Naive thymus-derived CD4-positive, alpha-beta T cell (primary cell): ENCODE data around the gene MPPE1. TPM values are rescaled to one million over a fixed set of nuclear protein-coding genes. Genes with fewer than 3 reads are reported as not detected.
"Not testable (repeated sequence)": the region's sequence is repeated elsewhere in the genome, so short reads cannot be mapped to it uniquely, and the experiment has no call there.

Source experiments
- ATAC-seq: fragments of 150-1000 bp; cut with Tn5 transposase; 2 replicates; pipeline ENCODE4 v1.10.0; 2021; ENCODE audit warnings: mild to moderate bottlenecking, moderate library complexity
- CTCF ChIA-PET: fragments of 350-600 bp; sonication (Branson Sonifier 250); formaldehyde crosslinking; loops from one replicate; lab custom pipeline; 2021; ENCODE audit warnings: antibody characterized with exemption; lab: Charles Lee
- POLR2A ChIA-PET: fragments of 350-600 bp; sonication (Branson Sonifier 250); formaldehyde crosslinking; loops from one replicate; lab custom pipeline; 2021; ENCODE audit warnings: antibody characterized with exemption, inconsistent platforms; lab: Charles Lee
- DNase-seq, 9 donors: peaks; one replicate each; pipeline versions ENCODE4 v3.0.0 to v3.0.0-alpha.2; 2020 to 2022; ENCODE audit warnings: mixed read lengths in 1 of 9
- H3K27ac ChIP-seq: one replicate; pipeline ENCODE4 v1.7.0; 2013; ENCODE audit warnings: mild to moderate bottlenecking, low read depth, low read length, moderate library complexity
- H3K27me3 ChIP-seq, 2 donors: one replicate each; pipeline ENCODE4 v1.7.0; 2013; ENCODE audit warnings: low read length in 2 of 2, mild to moderate bottlenecking in 2 of 2, moderate library complexity in 2 of 2; ENCODE audit not compliant: control insufficient read depth in 2 of 2, insufficient read depth in 2 of 2
- H3K36me3 ChIP-seq, 3 experiments: 1 replicate in 2 of 3; 2 replicates in 1 of 3; pipeline ENCODE4 v1.7.0; 2013; ENCODE audit warnings: low read length in 3 of 3, mild to moderate bottlenecking in 3 of 3, moderate library complexity in 1 of 3; ENCODE audit not compliant: insufficient read depth in 3 of 3, control insufficient read depth in 2 of 3
- H3K4me1 ChIP-seq, 2 donors: one replicate each; pipeline ENCODE4 v1.7.0; 2013; ENCODE audit warnings: low read length in 2 of 2, mild to moderate bottlenecking in 2 of 2, moderate library complexity in 1 of 2; ENCODE audit not compliant: control insufficient read depth in 2 of 2, insufficient read depth in 2 of 2
- H3K4me3 ChIP-seq: 2 replicates; pipeline ENCODE4 v1.7.0; 2013; ENCODE audit warnings: mild to moderate bottlenecking, low read length
- H3K9me3 ChIP-seq, 3 experiments: 1 replicate in 2 of 3; 2 replicates in 1 of 3; pipeline ENCODE4 v1.7.0; 2013; ENCODE audit warnings: low read length in 3 of 3; ENCODE audit not compliant: control insufficient read depth in 2 of 3
- H3K27ac Mint-ChIP-seq, 9 donors: one replicate each; pipeline ENCODE4 v1.8.0; 2020 to 2022; ENCODE audit warnings: mixed read lengths in 9 of 9, mild to moderate bottlenecking in 8 of 9, moderate library complexity in 5 of 9, inconsistent platforms in 2 of 9
- H3K27me3 Mint-ChIP-seq, 5 donors: one replicate each; pipeline ENCODE4 v1.8.0; 2021 to 2022; ENCODE audit warnings: mixed read lengths in 5 of 5, mild to moderate bottlenecking in 1 of 5
- H3K36me3 Mint-ChIP-seq, 5 donors: one replicate each; pipeline ENCODE4 v1.8.0; 2020 to 2022; ENCODE audit warnings: mixed read lengths in 5 of 5, mild to moderate bottlenecking in 3 of 5, inconsistent platforms in 1 of 5
- H3K4me1 Mint-ChIP-seq, 7 donors: one replicate each; pipeline ENCODE4 v1.8.0; 2020 to 2022; ENCODE audit warnings: mixed read lengths in 7 of 7, mild to moderate bottlenecking in 3 of 7, inconsistent platforms in 1 of 7
- H3K4me3 Mint-ChIP-seq, 10 donors: one replicate each; pipeline ENCODE4 v1.8.0; 2020 to 2022; ENCODE audit warnings: mild to moderate bottlenecking in 10 of 10, mixed read lengths in 10 of 10, moderate library complexity in 6 of 10, inconsistent platforms in 2 of 10
- H3K9me3 Mint-ChIP-seq, 11 donors: one replicate each; pipeline ENCODE4 v1.8.0; 2020 to 2022; ENCODE audit warnings: mixed read lengths in 11 of 11, mild to moderate bottlenecking in 4 of 11, inconsistent platforms in 1 of 11, moderate library complexity in 1 of 11
- intact Hi-C, 2 donors: fragments of 100-400 bp; cut with micrococcal nuclease; formaldehyde crosslinking; loops; one replicate each; pipeline ENCODE4 v1.15.1; 2023
- polyA plus RNA-seq, 2 donors: library from polyadenylated mRNA; unstranded; fragments of 300-500 nt; fragmentation: Illumina TruSeq; gene quantifications; one replicate each; pipeline ENCODE4 v1.2.3, GENCODE V29; 2021
- total RNA-seq, 6 experiments: library from RNA in 5 of 6; stranded (reverse) in 5 of 6; gene quantifications; 1 replicate in 5 of 6; 2 replicates in 1 of 6; pipeline ENCODE4 v1.2.3 and lab custom pipeline; 2021 to 2026

MPPE1 gene
- total and polyA plus RNA-seq, 7 experiments from 2014 or later, result 45.6 to 88.0 (median 70.3) TPM

DNA sequence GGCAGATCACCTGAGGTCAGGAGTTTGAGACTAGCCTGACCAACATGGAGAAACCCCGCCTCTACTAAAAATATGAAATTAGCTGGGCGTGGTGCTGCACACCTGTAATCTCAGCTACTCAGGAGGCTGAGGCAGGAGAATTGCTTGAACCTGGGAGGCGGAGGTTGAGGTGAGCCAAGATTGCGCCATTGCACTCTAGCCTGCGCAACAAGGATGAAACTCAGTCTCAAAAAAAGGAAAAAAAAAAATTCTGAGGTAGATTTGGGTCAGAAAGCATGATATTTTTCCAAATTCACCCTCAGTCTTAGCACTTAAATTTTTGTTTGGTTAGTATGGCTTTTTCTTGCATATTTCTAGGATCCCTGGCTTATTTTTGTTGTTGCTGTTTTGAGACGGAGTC lies 53.6 kb downstream of the MPPE1 start:
- H3K4me3 ChIP-seq, CTCF ChIA-PET, H3K27me3 Mint-ChIP-seq, ATAC-seq, H3K9me3 ChIP-seq, H3K27ac ChIP-seq, H3K36me3 Mint-ChIP-seq, H3K36me3 ChIP-seq, H3K9me3 Mint-ChIP-seq, DNase-seq, POLR2A ChIA-PET, H3K27me3 ChIP-seq: not testable (repeated sequence)
- peak overlapping the region in 4 of 10 donors; percentile 43 to 100 (median 50) for H3K4me3 Mint-ChIP-seq
- H3K4me1 Mint-ChIP-seq, result peaks cover 28 to 76% (median 56%) of the 10 kb centered on the region in 7 donors
- peak overlapping the region in 5 of 9 donors; percentile 11 to 59 (median 48) for H3K27ac Mint-ChIP-seq
- intact Hi-C loops, result loop anchor here in 1 of 2 donors (5.0 kb wide), 2 partner anchors 122 to 1523 kb away; no protein-coding TSS in a partner anchor
- peaks cover 19% of the 10 kb centered on the region in 2 donors for H3K4me1 ChIP-seq

DNA sequence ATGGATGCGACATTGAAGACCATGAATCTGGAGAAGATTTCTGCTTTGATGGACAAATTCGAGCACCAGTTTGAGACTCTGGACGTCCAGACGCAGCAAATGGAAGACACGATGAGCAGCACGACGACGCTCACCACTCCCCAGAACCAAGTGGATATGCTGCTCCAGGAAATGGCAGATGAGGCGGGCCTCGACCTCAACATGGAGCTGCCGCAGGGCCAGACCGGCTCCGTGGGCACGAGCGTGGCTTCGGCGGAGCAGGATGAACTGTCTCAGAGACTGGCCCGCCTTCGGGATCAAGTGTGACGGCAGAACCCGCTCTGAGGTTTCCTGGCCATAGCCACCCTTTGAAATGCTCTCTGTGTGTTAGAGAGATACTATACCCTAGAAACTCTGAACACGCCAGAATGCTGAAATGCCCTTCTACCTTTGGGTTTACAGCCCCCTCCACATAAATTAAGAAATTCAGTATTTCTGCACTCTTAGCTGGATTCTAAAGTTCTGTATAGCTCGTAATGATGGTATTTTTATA lies 56.2 kb downstream of the MPPE1 start:
- Histone ChIP-seq H3K27me3 (no peaks in the 10 kb centered on the region), H3K4me3 (peak overlapping the region; percentile 88), H3K27ac (peak overlapping the region; percentile 96), H3K4me1 (peaks cover 19 to 21% of the 10 kb centered on the region in 2 donors), H3K9me3 (no peaks in the 10 kb centered on the region), H3K36me3 (peaks cover 0 to 4% (median 0%) of the 10 kb centered on the region in 3 experiments)
- ATAC-seq (peak; percentile 33), DNase-seq (peak; percentile 41 to 61 (median 56))
- POLR2A ChIA-PET, result interaction anchor here (0.6 to 3.8 kb wide), 6 partner anchors 37 to 1938 kb away, joined by 3 to 36 read pairs (median 5); partner anchors contain the start of genes MPPE1 and VAPA
- peaks cover 2 to 8% (median 3%) of the 10 kb centered on the region in 5 donors for H3K36me3 Mint-ChIP-seq
- H3K4me1 Mint-ChIP-seq, result peaks cover 17 to 64% (median 50%) of the 10 kb centered on the region in 7 donors
- intact Hi-C loops, result loop anchor here (1.0 to 5.0 kb wide), 14 partner anchors 56 to 1939 kb away; partner anchors contain the start of genes AFG3L2 (in 2 of the 2), IMPA2 (in 2 of the 2), MPPE1 (in 2 of the 2) and CEP192 (in 1 of the 2)
- H3K27ac Mint-ChIP-seq, result peak overlapping the region; percentile 97 to 100 (median 100)
- CTCF ChIA-PET, result no interaction called here
- peak overlapping the region; percentile 89 to 100 (median 100) for H3K4me3 Mint-ChIP-seq
- H3K9me3 Mint-ChIP-seq, result no peaks in the 10 kb centered on the region
- peaks cover 0 to 13% (median 0%) of the 10 kb centered on the region in 5 donors for H3K27me3 Mint-ChIP-seq

DNA sequence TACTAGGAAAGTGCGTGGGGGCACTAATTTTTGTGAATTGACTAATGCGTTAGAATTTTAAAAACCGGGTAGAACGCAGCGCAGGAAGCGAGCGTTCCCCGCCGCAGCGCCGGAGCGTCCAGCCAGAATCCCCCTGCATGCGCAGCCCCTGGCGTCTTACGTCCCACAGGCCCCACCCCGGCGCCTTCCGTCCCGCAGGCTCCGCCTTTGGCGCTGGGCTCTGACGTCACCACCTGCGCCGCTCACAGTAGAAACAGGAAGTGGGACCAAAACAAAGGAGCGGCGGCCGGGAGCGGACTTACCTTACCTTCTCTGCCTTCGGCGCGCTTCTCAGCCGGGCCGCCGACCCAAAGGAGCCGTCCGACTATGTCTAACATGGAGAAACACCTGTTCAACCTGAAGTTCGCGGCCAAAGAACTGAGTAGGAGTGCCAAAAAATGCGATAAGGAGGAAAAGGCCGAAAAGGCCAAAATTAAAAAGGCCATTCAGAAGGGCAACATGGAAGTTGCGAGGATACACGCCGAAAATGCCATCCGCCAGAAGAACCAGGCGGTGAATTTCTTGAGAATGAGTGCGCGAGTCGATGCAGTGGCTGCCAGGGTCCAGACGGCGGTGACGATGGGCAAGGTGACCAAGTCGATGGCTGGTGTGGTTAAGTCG lies 56.8 kb downstream of the MPPE1 start, which contains the start of gene CHMP1B:
CHMP1B (plus strand) TSS at position 268 of the 660 bp plus-strand sequence; CDS start at position 367, 99 bp downstream.
- H3K9me3 Mint-ChIP-seq, result no peaks in the 10 kb centered on the region
- H3K27me3 ChIP-seq, result no peaks in the 10 kb centered on the region
- H3K4me3 ChIP-seq, result peak within 1 kb of the TSS; percentile 88
- intact Hi-C loops, result loop anchor here (1.0 to 5.0 kb wide), 14 partner anchors 57 to 1938 kb away; partner anchors contain the start of genes AFG3L2 (in 2 of the 2), IMPA2 (in 2 of the 2), MPPE1 (in 2 of the 2) and CEP192 (in 1 of the 2)
- H3K36me3 ChIP-seq, result peaks cover 0 to 4% (median 0%) of the 10 kb centered on the region in 3 experiments
- H3K27ac ChIP-seq, result peak within 1 kb of the TSS; percentile 96
- peaks cover 2 to 8% (median 3%) of the 10 kb centered on the region in 5 donors for H3K36me3 Mint-ChIP-seq
- peaks cover 0 to 13% (median 0%) of the 10 kb centered on the region in 5 donors for H3K27me3 Mint-ChIP-seq
- peak; percentile 91 for ATAC-seq
- ChIA-PET POLR2A (interaction anchor here (0.6 to 3.8 kb wide), 16 partner anchors 10 to 1937 kb away, joined by 3 to 36 read pairs (median 4); partner anchors contain the start of genes CEP76, IMPA2, MPPE1 and PSMG2), CTCF (no interaction called here)
- peak; percentile 95 to 97 (median 97) for DNase-seq
- H3K9me3 ChIP-seq, result no peaks in the 10 kb centered on the region
- peak within 1 kb of the TSS; percentile 97 to 100 (median 100) for H3K27ac Mint-ChIP-seq
- H3K4me3 Mint-ChIP-seq, result peak within 1 kb of the TSS; percentile 89 to 100 (median 100)
- peaks cover 16 to 62% (median 50%) of the 10 kb centered on the region in 7 donors for H3K4me1 Mint-ChIP-seq
- peaks cover 19 to 21% of the 10 kb centered on the region in 2 donors for H3K4me1 ChIP-seq

DNA sequence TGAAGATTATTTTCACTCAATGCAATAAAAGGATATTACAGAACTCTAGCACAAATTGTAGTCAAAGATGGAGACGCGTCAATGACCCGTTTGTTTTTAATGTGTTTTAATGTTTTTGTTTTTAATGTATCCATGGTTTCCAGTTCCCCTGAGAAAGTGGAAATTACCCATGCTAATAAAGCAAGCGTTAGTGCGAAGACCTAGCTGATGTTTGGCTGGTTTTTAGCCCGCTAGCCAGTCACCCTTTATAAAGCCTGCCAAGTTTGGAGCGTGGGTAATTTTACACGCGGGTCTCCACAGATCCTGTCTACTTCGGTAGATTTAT lies 57.3 kb downstream of the MPPE1 start:
- peak overlapping the region; percentile 97 to 100 (median 100) for H3K27ac Mint-ChIP-seq
- H3K4me3 Mint-ChIP-seq, result peak overlapping the region; percentile 89 to 100 (median 100)
- ChIA-PET CTCF (no interaction called here), POLR2A (interaction anchor here (0.6 to 3.8 kb wide), 16 partner anchors 10 to 1937 kb away, joined by 3 to 36 read pairs (median 4); partner anchors contain the start of genes AFG3L2, CEP76, IMPA2 and MPPE1)
- H3K4me1 Mint-ChIP-seq, result peaks cover 16 to 62% (median 50%) of the 10 kb centered on the region in 7 donors
- ATAC-seq (peak; percentile 60), DNase-seq (peak in 1 of 9 donors; percentile 74)
- no peaks in the 10 kb centered on the region for H3K9me3 Mint-ChIP-seq
- intact Hi-C loops, result loop anchor here (1.0 to 5.0 kb wide), 15 partner anchors 58 to 1938 kb away; partner anchors contain the start of genes AFG3L2 (in 2 of the 2), IMPA2 (in 2 of the 2), MPPE1 (in 2 of the 2) and CEP192 (in 1 of the 2)
- peaks cover 0 to 4% (median 0%) of the 10 kb centered on the region in 3 experiments for H3K36me3 ChIP-seq
- peaks cover 2 to 8% (median 3%) of the 10 kb centered on the region in 5 donors for H3K36me3 Mint-ChIP-seq
- H3K27me3 Mint-ChIP-seq, result peaks cover 0 to 13% (median 0%) of the 10 kb centered on the region in 5 donors
- H3K4me1 ChIP-seq, result peaks cover 19 to 21% of the 10 kb centered on the region in 2 donors
- H3K9me3 ChIP-seq, result no peaks in the 10 kb centered on the region
- peak overlapping the region; percentile 96 for H3K27ac ChIP-seq
- peak overlapping the region; percentile 88 for H3K4me3 ChIP-seq
- H3K27me3 ChIP-seq, result no peaks in the 10 kb centered on the region

DNA sequence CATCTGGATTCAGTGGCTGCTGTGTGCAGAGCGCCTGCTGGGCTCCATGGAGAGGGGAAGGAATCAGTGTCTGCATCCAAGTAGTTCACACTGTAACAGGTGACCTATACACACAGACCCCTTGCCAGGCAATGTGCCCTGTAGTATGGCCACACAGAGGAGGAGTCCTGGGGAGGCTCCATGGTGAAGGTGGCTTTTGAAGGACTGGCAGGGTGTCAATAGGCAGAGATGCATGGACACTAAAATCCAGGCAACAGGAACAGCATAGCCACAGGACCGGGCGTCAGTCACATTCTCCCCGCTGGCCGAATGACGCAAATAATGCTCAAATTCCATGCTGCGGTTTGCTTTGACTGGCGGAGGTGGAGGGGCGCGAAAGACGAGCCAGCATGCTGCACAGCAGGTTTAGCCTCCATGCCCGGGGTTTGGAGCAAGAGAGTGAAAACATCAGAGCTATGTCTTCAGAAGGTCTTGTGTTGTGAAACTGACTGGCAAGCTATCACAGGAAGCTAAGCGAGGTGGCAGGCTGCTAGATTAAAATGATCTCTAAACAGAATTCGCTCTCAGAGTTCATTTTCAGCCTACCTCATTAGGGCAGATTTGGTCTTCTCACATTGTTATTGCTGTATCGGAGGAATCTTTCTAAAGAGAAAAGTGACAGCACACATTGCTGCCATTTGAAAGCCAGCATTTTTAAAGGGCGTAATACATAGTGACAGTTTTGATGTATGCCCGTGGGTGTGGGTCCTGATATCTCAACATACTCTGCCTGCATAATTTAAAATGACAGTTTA lies 58.1 kb downstream of the MPPE1 start:
- Mint-ChIP-seq H3K4me1 (peaks cover 16 to 57% (median 45%) of the 10 kb centered on the region in 7 donors), H3K27ac (peak overlapping the region; percentile 97 to 100 (median 100)), H3K4me3 (peak overlapping the region; percentile 89 to 100 (median 100)), H3K27me3 (peaks cover 0 to 13% (median 0%) of the 10 kb centered on the region in 5 donors), H3K9me3 (no peaks in the 10 kb centered on the region), H3K36me3 (peaks cover 2 to 4% (median 3%) of the 10 kb centered on the region in 5 donors)
- ATAC-seq, result peak; percentile 55
- Histone ChIP-seq H3K9me3 (no peaks in the 10 kb centered on the region), H3K27ac (peak overlapping the region; percentile 96), H3K4me1 (peaks cover 19 to 21% of the 10 kb centered on the region in 2 donors), H3K36me3 (peaks cover 0 to 4% (median 0%) of the 10 kb centered on the region in 3 experiments), H3K27me3 (no peaks in the 10 kb centered on the region), H3K4me3 (peak overlapping the region; percentile 88)
- intact Hi-C loops, result loop anchor here (1.0 to 5.0 kb wide), 8 partner anchors 118 to 1937 kb away; partner anchors contain the start of genes AFG3L2 (in 1 of the 2), CEP76 (in 1 of the 2) and PSMG2 (in 1 of the 2)
- peak; percentile 42 to 84 (median 65) for DNase-seq
- CTCF ChIA-PET, result interaction anchor here (1.6 kb wide), 1 partner anchor 149 kb away, joined by 3 read pairs; no protein-coding TSS in a partner anchor
- POLR2A ChIA-PET, result interaction anchor here (0.6 to 3.8 kb wide), 17 partner anchors 9 to 1936 kb away, joined by 3 to 36 read pairs (median 4); partner anchors contain the start of genes AFG3L2, CEP76, IMPA2 and MPPE1
